Pulmonary artery endothelial cell (primary cell): ENCODE results near the gene GPNMB. TPM values are rescaled to one million over a fixed set of nuclear protein-coding genes. Genes with fewer than 3 reads are reported as not detected.

Experiments
- DNase-seq: peaks from one replicate; pipeline ENCODE4 v3.0.0-alpha.2; 2011; ENCODE audit warnings: low read depth, low spot score
- total RNA-seq: library from RNA; depleted of rRNA; stranded (reverse); fragments of >200 nt; gene quantifications from 2 replicates; pipeline ENCODE4 v1.2.3, GENCODE V29; 2014

GPNMB gene
- total RNA-seq, 1 donor from 2014 or later, result 0.59 TPM

GRCh38 chr7:23268746-23269145, 22.2 kb downstream of the GPNMB start:
- DNase-seq, result no peak

GRCh38 chr7:23272275-23272674, 25.7 kb downstream of the GPNMB start:
- no peak for DNase-seq

GRCh38 chr7:23273141-23273599, 26.6 kb downstream of the GPNMB start:
- peak; percentile 71 for DNase-seq

- no peak for DNase-seq
Measured at GRCh38 chr7:23275912-23276311, 29.3 kb downstream of the GPNMB start.

GRCh38 chr7:23276376-23276775, 29.8 kb downstream of the GPNMB start:
- DNase-seq, result no peak

- no peak for DNase-seq
Measured at GRCh38 chr7:23276947-23277346, 30.4 kb downstream of the GPNMB start.

- DNase-seq, result peak; percentile 35
Measured at GRCh38 chr7:23277359-23277989, 30.9 kb downstream of the GPNMB start.

DNA sequence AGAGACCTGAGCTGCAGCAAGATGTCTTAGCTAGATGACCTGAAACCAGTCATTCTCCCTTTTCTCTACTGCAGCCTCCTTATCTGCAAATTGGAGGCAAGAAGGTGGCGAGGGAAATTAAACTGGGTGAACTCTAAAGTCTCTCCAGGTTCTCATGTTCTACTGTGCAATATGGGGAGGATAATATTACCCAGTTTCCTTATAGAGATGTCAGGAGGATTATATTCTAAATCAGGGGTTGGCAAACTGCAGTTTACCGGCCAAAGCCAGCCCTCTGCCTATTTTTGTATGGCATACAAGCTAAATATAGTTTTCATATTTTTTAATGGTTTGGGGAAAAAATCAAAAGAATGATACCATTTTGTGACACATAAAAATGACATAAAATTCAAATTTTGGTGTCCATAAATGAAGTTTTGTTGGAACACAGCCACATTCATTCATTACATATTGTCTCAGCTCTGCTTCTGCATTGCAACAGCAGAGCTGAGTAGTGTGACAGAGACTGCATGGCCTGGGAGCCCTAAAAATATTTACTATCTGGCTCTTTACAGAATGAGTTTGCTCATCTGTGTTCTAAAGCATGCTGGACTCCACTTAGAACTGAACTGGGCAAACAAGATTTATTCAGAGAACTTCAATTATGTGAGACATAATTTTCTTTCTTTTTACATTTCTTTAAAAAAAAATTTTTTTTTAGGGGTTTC, 33.4 kb downstream of the GPNMB start:
- no peak for DNase-seq

DNA sequence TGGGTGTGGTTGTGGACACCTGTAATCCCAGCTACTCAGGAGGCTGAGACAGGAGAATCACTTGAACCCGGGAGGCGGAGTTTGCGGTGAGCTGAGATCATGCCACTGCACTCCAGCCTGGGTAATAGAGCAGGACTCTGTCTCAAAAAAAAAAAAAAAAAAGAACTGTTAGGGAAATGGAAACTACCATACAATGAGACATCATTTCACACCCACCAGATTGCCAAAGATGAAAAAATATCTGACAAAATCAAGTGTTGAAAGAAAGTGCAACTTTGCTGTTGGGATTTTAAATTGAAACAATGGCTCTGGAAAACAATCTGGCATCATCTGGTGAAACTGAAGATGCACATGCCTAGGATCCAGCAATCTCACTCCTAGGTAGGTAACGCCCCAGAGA, 36.5 kb downstream of the GPNMB start:
- DNase-seq, result no peak

- DNase-seq, result no peak
Measured at GRCh38 chr7:23284871-23285270, 38.3 kb downstream of the GPNMB start.

GRCh38 chr7:23285657-23286646, 39.4 kb downstream of the GPNMB start:
- no peak for DNase-seq

GRCh38 chr7:23287612-23288011, 41.0 kb downstream of the GPNMB start:
- no peak for DNase-seq

GRCh38 chr7:23290993-23291392, 44.4 kb downstream of the GPNMB start:
- no peak for DNase-seq

DNA sequence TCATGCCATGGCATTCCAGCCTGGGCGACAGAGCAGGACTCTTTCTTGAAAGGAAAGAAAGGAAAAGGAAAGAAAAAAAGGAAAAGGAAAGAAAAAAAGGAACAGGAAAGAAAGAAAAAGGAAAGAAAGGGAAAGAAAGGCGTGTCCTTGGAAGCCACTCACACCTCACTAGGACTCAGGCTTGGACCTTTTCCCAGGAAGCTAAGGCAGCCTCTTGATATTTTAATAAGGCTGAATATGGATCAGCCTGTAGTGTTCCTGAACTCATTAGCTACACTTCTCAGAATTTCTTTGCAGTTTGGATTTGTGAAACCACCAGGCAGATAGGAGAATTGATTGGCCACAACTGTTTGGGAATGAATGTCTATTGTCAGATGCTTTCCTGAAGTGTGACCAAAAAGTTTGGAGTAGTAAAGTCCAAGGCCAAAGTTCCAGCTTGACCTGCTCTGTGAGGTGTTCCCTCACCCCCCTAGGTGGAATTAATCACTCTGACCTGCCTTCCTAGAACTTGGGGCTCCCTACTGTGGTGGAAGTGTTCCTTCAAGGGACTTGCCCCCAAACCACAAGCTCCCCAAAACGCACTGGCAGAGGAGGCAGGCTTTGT, 45.5 kb downstream of the GPNMB start:
- DNase-seq, result no peak

- DNase-seq, result no peak
Measured at GRCh38 chr7:23292623-23293022, 46.0 kb downstream of the GPNMB start.

DNA sequence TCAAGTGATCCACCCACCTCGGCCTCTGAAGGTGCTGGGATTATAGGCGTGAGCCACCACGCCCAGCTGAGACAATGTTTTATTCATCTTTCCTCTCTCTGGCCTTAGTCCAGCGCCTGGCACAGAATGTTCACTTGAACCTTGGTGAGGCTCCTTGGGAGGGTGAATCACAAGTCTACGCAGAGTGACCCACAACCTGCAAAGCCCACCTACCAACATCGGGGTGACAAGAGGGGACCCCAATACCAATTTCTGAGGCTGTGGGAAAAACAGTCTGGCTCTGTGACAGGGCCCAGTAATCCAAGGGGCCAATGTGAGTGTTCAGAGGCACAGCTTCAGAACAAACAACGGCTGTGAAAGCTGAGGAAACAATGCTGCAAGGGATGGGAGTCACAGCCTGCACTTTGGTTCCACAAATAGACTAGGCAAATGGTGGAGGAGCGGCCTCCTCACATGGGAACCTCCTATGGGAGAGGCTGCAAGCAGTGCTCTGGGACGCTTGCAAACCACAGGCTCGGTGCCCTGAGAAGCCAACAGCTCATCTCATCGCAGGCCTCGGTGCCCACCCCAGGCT, 47.0 kb downstream of the GPNMB start:
- DNase-seq, result no peak

GRCh38 chr7:23294549-23295400, 48.2 kb downstream of the GPNMB start:
- DNase-seq, result no peak

- no peak for DNase-seq
Measured at GRCh38 chr7:23295401-23295697, 48.8 kb downstream of the GPNMB start.

- no peak for DNase-seq
Measured at GRCh38 chr7:23298141-23298881, 51.7 kb downstream of the GPNMB start.
